GM12891 (cell line): ENCODE measurements around the gene FAM177B.
A peak's percentile ranks its signal among the peaks of the same experiment; 100 is the strongest.
"Not testable (repeated sequence)": the region's sequence is repeated elsewhere in the genome, so short reads cannot be mapped to it uniquely, and the experiment has no call there.

ENCODE experiments used
- DNase-seq: peaks from one replicate; pipeline ENCODE4 v3.0.0; 2011; ENCODE audit warnings: low spot score; ENCODE audit not compliant: insufficient read length
- FAIRE-seq: peaks from 2 replicates; lab custom pipeline; 2011; peaks lifted over from hg19 to GRCh38; lab: Jason Lieb, UNC
- PAX5 ChIP-seq: IDR thresholded peaks from 2 replicates; pipeline ENCODE4 v1.6.1; 2011; ENCODE audit warnings: low read length, moderate library complexity, mild to moderate bottlenecking; ENCODE audit not compliant: insufficient read depth, severe bottlenecking
- POLR2A ChIP-seq: IDR thresholded peaks from 2 replicates; pipeline ENCODE4 v1.6.1; 2011; ENCODE audit warnings: low read depth, low read length, control low read depth
- POLR2AphosphoS5 ChIP-seq: IDR thresholded peaks from 2 replicates; pipeline ENCODE4 v1.6.1; 2011; ENCODE audit warnings: low read depth, low read length, control low read depth
- POU2F2 ChIP-seq: IDR thresholded peaks from 2 replicates; pipeline ENCODE4 v1.6.1; 2011; ENCODE audit warnings: low read depth, mild to moderate bottlenecking, control low read depth, low read length, moderate library complexity
- SPI1 ChIP-seq: IDR thresholded peaks from 2 replicates; pipeline ENCODE4 v1.6.1; 2011; ENCODE audit warnings: low read depth, low read length, control low read depth
- TAF1 ChIP-seq: IDR thresholded peaks from 2 replicates; pipeline ENCODE4 v1.6.1; 2011; ENCODE audit warnings: low read depth, low read length, control low read depth

Gene FAM177B

GRCh38 chr1:222739929-222740328 lies 2.9 kb downstream of the FAM177B start:
- DNase-seq (no peak), FAIRE-seq (no peak)
- TF ChIP-seq PAX5 (no peak), SPI1 (no peak), TAF1 (no peak)

DNA sequence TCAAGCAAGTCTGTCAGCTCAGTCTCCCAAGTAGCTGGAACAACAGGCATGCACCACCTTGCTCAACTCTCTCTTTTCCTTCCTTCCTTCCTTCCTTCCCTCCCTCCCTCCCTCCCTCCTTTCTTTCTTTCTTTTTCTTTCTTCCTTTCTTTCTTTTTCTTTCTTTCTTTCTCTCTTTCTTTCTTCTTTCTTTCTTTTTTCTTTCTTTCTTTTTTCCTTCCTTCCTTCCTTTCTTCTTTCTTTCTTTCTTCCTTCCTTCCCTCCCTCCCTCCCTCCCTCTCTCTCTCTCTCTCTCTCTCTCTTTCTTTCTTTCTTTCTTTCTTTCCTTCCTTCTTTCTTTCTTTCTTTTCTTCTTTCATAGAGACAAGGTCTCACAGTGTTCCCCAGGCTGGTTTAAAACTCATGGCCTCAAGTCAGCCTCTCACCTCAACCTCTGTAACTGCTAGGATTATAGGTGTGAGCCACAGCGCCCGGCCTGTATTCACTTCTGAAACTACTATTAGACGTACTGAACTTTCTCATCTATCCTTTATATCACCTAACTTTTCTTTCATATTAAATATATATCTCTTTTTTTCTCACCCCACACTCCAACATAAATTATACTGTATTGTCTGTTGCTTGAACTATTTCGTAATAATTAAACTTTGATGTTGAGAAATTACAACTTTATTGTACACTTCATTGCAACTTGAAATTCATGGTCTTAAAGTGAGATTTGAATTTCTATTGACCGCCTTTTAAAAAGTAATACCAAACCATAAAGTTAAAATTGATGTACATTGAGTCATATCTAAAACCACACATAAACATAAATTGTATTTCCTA lies 4.8 kb downstream of the FAM177B start:
- not testable (repeated sequence) for FAIRE-seq, DNase-seq

- TF ChIP-seq POLR2AphosphoS5, result no peak
- TF ChIP-seq SPI1, result no peak
- TF ChIP-seq TAF1, result no peak
- no peak for DNase-seq
- peak; percentile 43 for FAIRE-seq
These were observed 12.9 kb downstream of the FAM177B start for GRCh38 chr1:222749927-222750326.

DNA sequence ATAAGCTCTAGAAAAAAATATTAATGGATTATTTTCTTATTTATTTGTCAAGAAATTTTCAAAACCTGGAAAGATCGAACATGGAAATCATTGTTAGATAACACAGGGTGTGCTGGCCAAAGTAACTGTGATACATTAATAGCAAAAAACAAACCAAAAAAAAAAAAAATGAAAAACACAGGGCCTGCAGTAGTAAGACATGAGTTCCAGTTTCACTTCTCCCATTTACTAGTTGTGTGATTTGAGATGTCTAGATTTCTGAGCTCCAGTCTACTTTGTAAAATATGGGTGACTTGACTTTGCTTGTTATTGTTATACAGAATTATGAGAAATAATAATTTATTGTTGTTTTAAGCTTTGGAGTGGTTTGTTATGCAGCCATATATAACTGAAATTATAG lies 13.6 kb downstream of the FAM177B start:
- DNase-seq, result peak; percentile 12

DNA sequence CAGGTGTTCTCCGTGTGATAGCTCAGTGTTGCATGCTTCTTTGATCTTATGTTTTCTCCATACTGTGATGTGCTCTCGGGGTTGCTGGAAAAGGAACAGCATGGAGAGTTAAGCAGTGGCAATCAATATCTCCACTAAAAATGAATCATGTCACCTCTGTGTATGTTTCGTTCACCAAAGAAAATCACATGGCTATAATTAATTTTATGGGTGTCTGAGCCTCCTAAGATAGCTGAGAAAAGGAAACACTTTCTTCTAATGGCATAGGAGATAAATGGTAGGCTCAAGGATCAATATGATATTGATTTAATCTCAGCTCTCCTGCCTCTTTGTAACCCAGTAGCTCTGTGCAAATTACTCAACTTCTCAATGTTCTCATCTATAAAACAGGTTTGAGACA lies 14.3 kb downstream of the FAM177B start:
- TF ChIP-seq POU2F2 (no peak), TAF1 (no peak), SPI1 (no peak), POLR2AphosphoS5 (no peak), POLR2A (no peak), PAX5 (no peak)
- FAIRE-seq, result no peak
- DNase-seq, result no peak

More for the DNA sequence above, 13.6 kb downstream of the FAM177B start:
- FAIRE-seq, result no peak
- peak; percentile 83 for TF ChIP-seq SPI1
- TF ChIP-seq POLR2AphosphoS5, result no peak

DNA sequence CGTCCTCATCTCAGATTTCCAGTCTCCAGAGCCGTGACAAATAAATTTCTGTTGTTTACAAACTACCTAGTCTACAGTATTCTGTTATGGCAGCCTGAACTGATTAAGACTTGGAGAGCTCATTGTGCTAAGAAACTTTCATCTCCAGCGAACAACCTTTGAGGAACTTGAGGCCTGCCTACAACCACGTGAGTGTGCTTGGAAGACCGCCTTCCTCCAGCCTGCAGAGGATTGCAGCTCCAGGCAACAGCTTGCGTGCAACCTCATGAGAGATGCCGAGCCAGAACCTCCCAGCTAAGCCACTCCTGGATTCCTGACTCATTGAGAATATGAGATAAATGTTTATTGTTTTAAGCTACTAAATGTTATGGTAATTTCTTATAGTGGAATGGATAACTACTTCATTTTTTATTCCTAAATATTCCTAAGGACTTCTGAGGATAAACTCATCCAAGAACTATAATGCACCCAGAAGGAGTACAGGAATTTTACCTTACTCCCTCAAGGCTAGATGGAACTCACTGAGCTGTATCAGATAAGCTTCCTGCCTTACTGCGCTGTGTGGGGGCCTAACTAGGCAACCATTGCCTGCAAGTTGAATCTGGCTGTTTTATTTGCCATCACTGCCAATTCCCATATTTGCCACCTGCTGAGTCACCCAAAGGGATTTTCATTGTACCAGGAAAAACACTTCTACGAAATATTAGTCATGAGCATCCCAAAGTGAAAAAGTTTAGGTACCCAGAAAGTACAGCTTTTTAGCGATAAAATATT lies 17.6 kb downstream of the FAM177B start:
- DNase-seq (no peak), FAIRE-seq (no peak)
- TF ChIP-seq POLR2AphosphoS5 (no peak), SPI1 (no peak), POU2F2 (no peak), POLR2A (no peak), PAX5 (no peak), TAF1 (no peak)

DNA sequence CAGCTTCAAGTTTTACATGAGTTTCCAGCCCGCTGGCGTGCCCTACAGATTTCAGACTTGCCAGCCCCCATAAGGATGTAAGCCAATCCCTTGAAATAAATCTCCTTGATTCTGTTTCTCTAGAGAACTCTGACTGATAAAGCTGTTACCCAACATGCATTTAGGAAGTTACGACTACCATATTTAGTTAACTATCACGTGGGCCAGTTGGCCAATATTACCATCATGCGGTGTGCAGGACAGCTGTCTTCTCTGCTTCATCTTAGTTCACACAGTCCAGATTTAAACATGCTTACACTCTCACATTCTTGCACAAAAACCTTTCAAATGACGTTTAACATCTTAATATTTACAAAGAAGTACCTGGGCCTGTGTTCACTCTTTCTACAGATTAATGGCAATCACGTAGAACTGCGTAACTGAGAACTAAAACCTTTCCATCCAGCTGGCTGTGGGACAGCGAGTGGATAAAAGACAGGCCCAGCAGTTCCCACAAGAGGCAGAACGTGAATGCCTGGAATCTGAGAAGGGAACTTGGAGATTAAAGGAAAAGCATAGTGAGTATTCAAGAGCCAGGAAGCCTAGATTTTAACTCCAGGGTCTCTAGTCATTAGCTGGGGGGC lies 20.8 kb downstream of the FAM177B start:
- TF ChIP-seq SPI1, result no peak
- no peak for TF ChIP-seq POLR2A
- TF ChIP-seq POU2F2, result no peak
- no peak for TF ChIP-seq TAF1
- no peak for TF ChIP-seq POLR2AphosphoS5
- TF ChIP-seq PAX5, result no peak
- FAIRE-seq, result no peak
- DNase-seq, result no peak

DNA sequence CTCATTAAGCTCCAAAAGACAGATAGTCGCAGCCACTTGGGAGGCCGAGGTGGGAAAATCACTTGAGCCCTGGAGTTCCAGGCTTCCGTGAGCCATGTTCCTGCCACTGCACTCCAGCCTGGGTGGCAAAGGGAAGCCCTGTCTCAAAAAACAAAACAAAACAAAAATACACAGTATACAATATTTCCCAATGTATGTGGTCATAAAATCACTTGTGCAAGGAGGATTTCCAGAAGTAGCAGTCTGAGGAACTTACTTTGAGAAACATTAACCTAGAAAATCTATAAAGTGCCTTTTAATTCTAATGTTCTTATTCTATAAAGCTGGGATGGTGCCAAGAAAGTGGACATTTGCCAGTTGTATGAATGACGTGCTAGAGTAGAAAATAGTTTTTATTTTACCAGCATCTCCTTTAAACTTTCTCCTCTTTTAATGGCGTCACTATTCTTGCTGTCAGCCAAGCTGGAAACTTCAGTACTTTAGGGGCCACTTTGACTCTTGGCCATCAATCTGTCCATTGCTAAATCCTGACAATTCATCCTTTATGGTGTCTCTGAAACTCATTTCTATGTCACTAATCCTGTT lies 22.5 kb downstream of the FAM177B start:
- FAIRE-seq, result no peak
- no peak for DNase-seq
- TF ChIP-seq SPI1 (no peak), POU2F2 (no peak)

DNA sequence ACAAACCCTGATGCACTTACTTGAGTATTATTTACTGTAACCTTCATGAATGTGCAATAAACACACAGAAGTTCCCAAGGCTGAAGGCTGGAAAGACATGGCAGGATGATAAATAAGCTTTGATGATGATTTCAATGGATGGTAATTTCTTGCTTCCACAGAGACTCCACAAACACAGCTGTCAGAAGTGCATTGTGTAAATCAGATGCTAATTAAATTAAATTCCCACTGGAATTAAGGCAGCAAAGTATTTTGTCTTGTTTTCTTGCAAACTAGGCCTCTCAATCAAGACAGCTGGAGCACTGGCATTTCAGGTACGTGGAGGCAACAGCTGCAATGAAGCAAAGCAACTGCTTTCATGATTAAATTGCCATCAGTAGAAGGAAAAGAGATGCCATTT lies 24.1 kb downstream of the FAM177B start:
- TF ChIP-seq PAX5, result no peak
- TF ChIP-seq SPI1, result no peak
- DNase-seq (no peak), FAIRE-seq (no peak)

- not testable (repeated sequence) for FAIRE-seq, DNase-seq
These were observed 25.2 kb downstream of the FAM177B start for GRCh38 chr1:222762178-222762577.
